ENCODE measurements around the gene PIERCE2. TPM values are rescaled to one million over a fixed set of nuclear protein-coding genes. Genes with fewer than 3 reads are reported as not detected.
"Not testable (repeated sequence)": the region's sequence is repeated elsewhere in the genome, so short reads cannot be mapped to it uniquely, and the experiment has no call there.

Gene PIERCE2
- total RNA-seq, 2 donors from 2014 or later = not detected

DNA sequence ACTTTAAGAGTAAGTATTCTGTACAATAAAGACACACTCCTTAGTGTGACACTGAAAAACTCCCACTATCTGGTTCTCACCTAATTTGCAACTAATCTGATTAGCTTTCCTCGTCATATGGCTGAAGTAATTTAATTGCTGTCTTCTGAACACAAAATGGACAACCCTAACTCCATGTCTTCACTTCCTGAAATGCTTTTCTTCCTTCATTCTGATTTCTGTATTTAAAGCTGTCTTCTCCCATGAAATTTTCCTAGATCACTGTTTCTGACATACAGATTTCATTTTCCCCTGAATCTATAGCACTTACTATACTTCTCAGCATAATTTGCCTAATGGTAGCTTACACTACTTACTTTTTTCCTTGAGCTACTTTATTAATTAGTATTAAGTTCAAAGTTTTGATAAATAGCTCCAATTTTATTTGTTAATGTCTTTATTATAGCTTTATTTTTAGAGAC, 6.5 kb upstream of the PIERCE2 start:
- DNase-seq (ENCODE audit: low spot score) (no peak), ATAC-seq (no peak)
- peak overlapping the region; percentile 5 for H3K4me3 Mint-ChIP-seq
- H3K9me3 Mint-ChIP-seq = no peaks in the 10 kb centered on the region
- no peaks in the 10 kb centered on the region for H3K27me3 Mint-ChIP-seq
- peak overlapping the region; percentile 71 to 91 for H3K27ac Mint-ChIP-seq
- peaks cover 29 to 48% of the 10 kb centered on the region in 2 donors for H3K4me1 Mint-ChIP-seq (ENCODE audit: low read depth in 2 of 2)
- no peaks in the 10 kb centered on the region for H3K36me3 Mint-ChIP-seq

DNA sequence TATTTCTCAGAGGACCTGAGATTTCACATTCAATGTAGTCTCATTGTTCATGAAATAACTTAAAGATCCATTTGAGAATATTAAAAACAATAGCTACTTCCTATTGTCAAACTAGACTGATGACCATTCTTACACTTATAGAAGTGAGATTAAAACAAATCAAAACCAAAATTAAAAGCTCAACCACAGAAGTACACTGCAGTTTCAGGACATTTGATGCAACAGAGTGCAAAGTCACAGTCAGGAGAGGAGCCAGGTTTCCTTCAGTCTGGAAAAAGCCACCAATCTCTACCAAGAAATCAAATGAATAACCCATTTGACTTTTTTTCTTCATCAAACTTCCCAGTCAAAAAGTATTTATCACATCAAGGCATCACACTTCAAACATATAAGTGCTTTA, 5.6 kb upstream of the PIERCE2 start:
- peak overlapping the region; percentile 62 for H3K4me3 Mint-ChIP-seq
- no peaks in the 10 kb centered on the region for H3K36me3 Mint-ChIP-seq
- no peak for DNase-seq (ENCODE audit: low spot score)
- ATAC-seq = no peak
- H3K27ac Mint-ChIP-seq = peak overlapping the region; percentile 71 to 91
- no peaks in the 10 kb centered on the region for H3K9me3 Mint-ChIP-seq
- no peaks in the 10 kb centered on the region for H3K27me3 Mint-ChIP-seq
- H3K4me1 Mint-ChIP-seq (ENCODE audit: low read depth in 2 of 2) = peaks cover 31 to 56% of the 10 kb centered on the region in 2 donors

DNA sequence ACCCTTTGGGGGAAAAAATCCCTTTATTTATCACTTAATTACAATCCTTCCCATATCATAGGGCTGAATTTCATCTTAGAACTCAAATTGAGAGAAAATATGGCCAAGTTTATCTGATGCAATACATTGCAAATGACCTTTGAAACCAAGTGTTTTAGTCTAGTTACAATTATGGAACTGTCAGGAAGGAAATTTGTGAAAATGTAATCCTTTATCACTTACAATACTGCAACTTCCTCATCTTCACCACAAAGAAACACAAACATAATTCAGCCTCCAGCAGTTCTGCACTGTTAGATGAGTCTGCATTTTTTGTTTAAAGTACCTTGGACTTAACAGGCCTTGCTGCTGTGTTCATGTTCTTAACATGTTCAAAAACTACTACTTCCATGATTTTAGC, 4.8 kb upstream of the PIERCE2 start:
- ATAC-seq = no peak
- Mint-ChIP-seq H3K36me3 (no peaks in the 10 kb centered on the region), H3K4me1 (ENCODE audit: low read depth in 2 of 2) (peaks cover 33 to 52% of the 10 kb centered on the region in 2 donors), H3K27ac (peak overlapping the region; percentile 71 to 91), H3K27me3 (no peaks in the 10 kb centered on the region), H3K4me3 (peak overlapping the region; percentile 62), H3K9me3 (no peaks in the 10 kb centered on the region)
- DNase-seq (ENCODE audit: low spot score) = no peak

DNA sequence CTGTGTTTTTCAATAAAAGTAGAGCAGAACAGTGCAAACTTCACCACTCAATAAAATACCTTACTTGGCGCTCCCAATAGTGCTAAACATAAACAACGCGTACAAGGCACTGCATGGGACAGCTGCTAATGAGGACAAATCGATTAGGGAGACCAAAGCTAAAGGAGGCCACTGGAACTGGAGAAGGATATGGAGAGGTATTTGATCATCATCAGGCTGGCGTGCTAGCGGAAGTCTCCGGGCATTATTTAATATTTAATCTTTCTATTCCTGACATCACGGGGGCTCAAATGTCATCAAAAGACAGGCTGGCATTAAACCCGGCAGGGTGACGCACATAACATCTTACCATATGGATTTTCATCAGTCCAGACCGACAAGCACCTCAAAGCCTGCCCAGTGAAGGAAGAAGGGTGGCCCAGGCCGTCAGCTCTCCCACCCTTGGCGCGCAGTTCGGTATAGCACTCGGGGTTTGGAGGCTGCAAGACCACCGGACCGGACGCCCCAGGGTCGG, 740 bp upstream of the PIERCE2 start:
- H3K4me3 Mint-ChIP-seq = peak overlapping the region; percentile 93
- H3K36me3 Mint-ChIP-seq = no peaks in the 10 kb centered on the region
- H3K4me1 Mint-ChIP-seq (ENCODE audit: low read depth in 2 of 2) = peaks cover 19 to 33% of the 10 kb centered on the region in 2 donors
- no peaks in the 10 kb centered on the region for H3K9me3 Mint-ChIP-seq
- peak overlapping the region; percentile 83 to 92 for H3K27ac Mint-ChIP-seq
- DNase-seq (ENCODE audit: low spot score) (no peak), ATAC-seq (no peak)
- H3K27me3 Mint-ChIP-seq = no peaks in the 10 kb centered on the region

DNA sequence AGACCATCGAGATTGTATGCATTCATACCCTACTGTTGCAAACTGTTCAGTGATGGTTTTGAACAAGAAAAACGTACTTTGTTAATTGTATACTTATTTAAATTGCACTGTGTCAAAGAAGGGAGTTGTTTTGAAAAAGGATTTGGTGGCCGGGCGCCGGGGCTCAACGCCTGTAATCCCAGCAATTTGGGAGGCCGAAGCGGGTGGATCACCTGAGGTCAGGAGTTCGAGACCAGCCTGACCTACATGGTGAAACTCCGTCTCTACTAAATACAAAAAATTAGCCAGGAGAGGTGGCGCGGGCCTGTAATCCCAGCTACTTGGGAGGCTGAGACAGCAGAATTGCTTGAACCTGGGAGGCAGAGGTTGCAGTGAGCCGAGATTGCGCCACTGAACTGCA, 681 bp downstream of the PIERCE2 start:
- H3K9me3 Mint-ChIP-seq; ATAC-seq; DNase-seq (ENCODE audit: low spot score); H3K36me3 Mint-ChIP-seq; H3K27me3 Mint-ChIP-seq: not testable (repeated sequence)
- Mint-ChIP-seq H3K27ac (peak overlapping the region; percentile 83 to 92), H3K4me1 (ENCODE audit: low read depth in 2 of 2) (peaks cover 9 to 19% of the 10 kb centered on the region in 2 donors), H3K4me3 (peak overlapping the region; percentile 93)

DNA sequence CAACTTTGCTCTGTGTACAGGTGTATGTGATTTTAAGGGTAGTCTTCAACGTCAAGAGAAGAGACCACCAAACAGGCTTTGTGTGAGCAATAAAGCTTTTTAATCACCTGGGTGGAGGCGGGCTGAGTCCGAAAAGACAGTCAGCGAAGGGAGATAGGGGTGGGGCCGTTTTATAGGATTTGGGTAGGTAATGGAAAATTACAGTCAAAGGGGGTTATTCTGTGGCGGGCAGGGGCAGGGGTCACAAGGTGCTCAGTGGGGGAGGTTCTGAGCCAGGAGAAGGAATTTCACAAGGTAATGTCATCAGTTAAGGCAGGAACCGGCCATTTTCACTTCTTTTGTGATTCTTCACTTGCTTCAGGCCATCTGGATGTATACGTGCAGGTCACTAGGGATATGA, 9.4 kb downstream of the PIERCE2 start:
- not testable (repeated sequence) for H3K36me3 Mint-ChIP-seq

DNA sequence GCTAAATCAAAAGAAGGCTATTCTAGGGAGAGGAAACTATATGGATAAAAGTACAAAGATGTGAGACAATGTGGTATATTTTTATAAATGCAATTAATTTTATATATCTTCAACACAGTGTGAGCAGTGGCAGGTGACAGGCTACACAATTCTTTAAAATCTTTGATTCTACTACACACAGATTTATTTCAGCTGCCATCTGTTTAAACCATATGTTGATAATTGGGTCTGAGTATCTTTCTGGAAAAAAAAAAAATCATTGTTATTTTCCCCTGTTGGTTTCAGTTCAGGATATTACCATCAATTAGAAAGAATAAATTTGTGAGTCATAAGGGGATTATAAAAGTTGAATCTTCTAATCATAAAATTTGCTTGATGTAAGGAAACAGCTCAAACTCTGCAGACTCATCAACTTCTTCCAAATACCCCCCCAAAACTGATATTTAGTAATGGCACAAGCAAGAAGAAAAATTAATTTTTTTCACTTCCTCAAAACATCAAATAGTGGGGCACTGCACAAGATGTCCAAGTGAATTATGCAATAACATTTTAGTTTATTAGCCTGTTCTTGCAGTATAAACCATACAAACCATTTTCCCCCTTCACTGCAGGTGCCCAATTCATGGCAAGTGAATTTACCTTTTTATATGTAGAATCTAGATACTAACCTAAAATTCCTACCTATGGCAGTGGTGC, 12.0 kb downstream of the PIERCE2 start:
- H3K4me3 Mint-ChIP-seq = no peak overlapping the region
- ATAC-seq (no peak), DNase-seq (ENCODE audit: low spot score) (no peak)
- no peaks in the 10 kb centered on the region for H3K36me3 Mint-ChIP-seq
- H3K9me3 Mint-ChIP-seq = no peaks in the 10 kb centered on the region
- no peak overlapping the region for H3K27ac Mint-ChIP-seq
- no peaks in the 10 kb centered on the region for H3K4me1 Mint-ChIP-seq (ENCODE audit: low read depth in 2 of 2)
- no peaks in the 10 kb centered on the region for H3K27me3 Mint-ChIP-seq

More for the DNA sequence above, 9.4 kb downstream of the PIERCE2 start:
- not testable (repeated sequence) for H3K4me3 Mint-ChIP-seq; ATAC-seq; H3K9me3 Mint-ChIP-seq; H3K27ac Mint-ChIP-seq; DNase-seq (ENCODE audit: low spot score); H3K4me1 Mint-ChIP-seq (ENCODE audit: low read depth in 2 of 2); H3K27me3 Mint-ChIP-seq

DNA sequence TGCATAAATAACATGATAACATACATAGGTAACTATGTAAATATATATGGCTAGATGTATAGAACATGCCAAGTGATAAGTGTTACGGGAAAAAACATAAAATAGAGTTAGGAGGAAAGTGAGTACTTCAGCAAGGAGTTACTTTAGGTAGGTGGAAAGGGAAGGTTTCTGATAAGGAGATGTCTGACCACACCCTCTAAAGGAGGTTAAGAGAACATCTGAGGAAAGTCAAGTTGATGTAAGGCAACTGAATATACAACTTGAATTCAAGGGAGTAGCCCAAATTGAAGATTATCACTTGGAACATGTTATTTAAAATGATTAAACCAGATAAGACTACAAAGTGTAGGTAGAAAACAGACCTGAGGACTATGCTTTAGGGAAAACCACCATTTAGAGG, 13.8 kb downstream of the PIERCE2 start:
- DNase-seq (ENCODE audit: low spot score) (no peak), ATAC-seq (no peak)
- Mint-ChIP-seq H3K4me1 (ENCODE audit: low read depth in 2 of 2) (no peaks in the 10 kb centered on the region), H3K27ac (no peak overlapping the region), H3K27me3 (no peaks in the 10 kb centered on the region), H3K4me3 (no peak overlapping the region), H3K9me3 (no peaks in the 10 kb centered on the region), H3K36me3 (no peaks in the 10 kb centered on the region)

DNA sequence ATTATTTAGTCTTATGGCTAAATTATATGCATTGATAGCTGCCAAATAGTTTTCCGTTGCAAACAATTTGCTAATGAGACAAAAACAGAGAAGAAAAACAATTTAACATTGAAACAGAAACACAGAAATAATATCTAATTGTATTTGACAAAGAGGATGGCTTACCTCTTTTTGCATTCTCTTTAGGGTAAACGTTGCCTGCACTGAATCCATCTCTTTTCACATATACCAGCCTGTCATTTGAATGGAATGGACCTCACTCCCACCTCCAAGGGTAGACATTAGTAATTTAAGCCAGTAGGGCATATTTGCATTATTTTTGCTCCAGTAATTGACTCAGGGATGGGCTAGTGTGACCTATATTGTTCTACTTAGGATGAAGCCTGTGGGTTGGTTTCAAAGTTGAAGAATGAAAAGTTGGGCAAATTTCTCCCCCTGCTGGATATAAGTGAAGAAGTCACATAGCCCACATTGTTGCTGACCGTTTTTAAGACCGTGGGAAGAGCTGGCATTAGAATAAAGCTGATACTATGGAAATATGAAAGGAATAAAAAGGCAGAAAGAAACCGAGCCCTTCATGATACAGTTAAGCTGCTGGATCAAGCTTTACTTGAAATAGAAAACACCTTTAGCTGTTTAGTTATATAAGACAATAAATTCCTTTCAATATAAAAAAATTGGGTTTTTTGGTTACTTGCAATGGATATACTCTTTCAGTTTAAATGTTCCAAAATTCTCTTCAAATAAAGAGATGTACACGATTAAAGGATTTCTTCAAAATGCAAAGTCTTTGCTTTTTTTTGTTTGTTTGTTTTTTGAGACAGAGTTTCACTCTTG, 26.9 kb downstream of the PIERCE2 start:
- Mint-ChIP-seq H3K4me1 (ENCODE audit: low read depth in 2 of 2) (peaks cover 5 to 6% of the 10 kb centered on the region in 2 donors), H3K4me3 (no peak overlapping the region), H3K36me3 (no peaks in the 10 kb centered on the region), H3K9me3 (no peaks in the 10 kb centered on the region), H3K27ac (no peak overlapping the region), H3K27me3 (peaks cover 6 to 9% of the 10 kb centered on the region in 2 donors)
- ATAC-seq = peak in 1 of 2 donors; percentile 55
- no peak for DNase-seq (ENCODE audit: low spot score)

DNA sequence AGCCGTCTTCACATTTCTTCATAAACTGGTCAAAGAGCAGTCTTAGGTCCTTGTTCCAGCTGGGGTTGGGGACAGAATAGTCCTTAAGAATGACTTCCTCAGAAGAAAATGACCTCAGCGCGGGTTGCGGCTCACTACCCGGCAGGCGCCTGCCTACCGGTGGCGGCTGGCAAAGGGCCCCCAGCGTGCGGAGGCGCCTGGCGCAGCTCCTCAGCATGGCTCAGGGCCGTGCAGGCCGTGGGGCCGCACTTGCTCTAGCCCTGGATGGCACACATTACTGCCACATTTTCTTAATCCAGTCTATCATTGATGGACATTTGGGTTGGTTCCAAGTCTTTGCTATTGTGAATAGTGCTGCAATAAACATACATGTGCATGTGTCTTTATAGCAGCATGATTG, 34.8 kb downstream of the PIERCE2 start:
- not testable (repeated sequence) for H3K4me3 Mint-ChIP-seq; ATAC-seq; H3K27ac Mint-ChIP-seq; DNase-seq (ENCODE audit: low spot score); H3K36me3 Mint-ChIP-seq; H3K9me3 Mint-ChIP-seq; H3K27me3 Mint-ChIP-seq; H3K4me1 Mint-ChIP-seq (ENCODE audit: low read depth in 2 of 2)

DNA sequence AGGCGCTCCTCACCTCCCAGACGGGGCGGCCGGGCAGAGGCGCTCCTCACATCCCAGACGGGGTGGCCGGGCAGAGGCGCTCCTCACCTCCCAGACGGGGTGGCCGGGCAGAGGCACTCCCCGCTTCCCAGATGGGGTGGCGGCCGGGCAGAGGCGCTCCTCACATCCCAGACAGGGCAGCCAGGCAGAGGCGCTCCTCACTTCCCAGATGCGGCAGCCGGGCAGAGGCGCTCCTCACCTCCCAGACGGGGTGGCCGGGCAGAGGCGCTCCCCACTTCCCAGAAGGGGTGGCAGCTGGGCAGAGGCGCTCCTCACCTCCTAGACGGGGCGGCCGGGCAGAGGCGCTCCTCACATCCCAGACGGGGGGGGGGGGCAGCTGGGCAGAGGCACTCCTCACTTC, 37.6 kb downstream of the PIERCE2 start:
- not testable (repeated sequence) for H3K27me3 Mint-ChIP-seq, H3K36me3 Mint-ChIP-seq

DNA sequence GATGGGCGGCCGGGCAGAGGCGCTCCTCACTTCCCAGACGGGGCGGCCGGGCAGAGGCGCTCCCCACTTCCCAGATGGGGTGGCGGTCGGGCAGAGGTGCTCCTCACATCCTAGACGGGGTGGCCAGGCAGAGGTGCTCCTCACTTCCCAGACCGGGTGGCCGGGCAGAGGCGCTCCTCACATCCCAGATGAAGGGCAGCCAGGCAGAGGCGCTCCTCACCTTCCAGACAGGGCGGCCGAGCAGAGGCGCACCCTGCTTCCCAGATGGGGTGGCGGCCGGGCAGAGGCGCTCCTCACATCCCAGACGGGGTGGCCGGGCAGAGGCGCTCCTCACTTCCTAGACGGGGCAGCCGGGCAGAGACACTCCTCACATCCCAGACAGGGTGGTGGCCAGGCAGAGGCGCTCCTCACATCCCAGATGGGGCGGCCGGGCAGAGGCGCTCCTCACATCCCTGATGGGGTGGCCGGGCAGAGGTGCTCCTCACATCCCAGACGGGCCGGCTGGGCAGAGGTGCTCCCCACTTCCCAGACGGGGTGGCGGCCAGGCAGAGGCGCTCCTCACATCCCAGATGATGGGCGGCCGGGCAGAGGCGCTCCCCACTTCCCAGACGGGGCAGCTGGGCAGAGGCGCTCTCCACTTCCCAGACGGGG, 38.2 kb downstream of the PIERCE2 start:
- H3K4me3 Mint-ChIP-seq; H3K9me3 Mint-ChIP-seq; H3K36me3 Mint-ChIP-seq; H3K27ac Mint-ChIP-seq; DNase-seq (ENCODE audit: low spot score); H3K4me1 Mint-ChIP-seq (ENCODE audit: low read depth in 2 of 2); ATAC-seq; H3K27me3 Mint-ChIP-seq: not testable (repeated sequence)

More for the DNA sequence above, 37.6 kb downstream of the PIERCE2 start:
- ATAC-seq; H3K4me3 Mint-ChIP-seq; H3K9me3 Mint-ChIP-seq; DNase-seq (ENCODE audit: low spot score); H3K27ac Mint-ChIP-seq; H3K4me1 Mint-ChIP-seq (ENCODE audit: low read depth in 2 of 2): not testable (repeated sequence)

DNA sequence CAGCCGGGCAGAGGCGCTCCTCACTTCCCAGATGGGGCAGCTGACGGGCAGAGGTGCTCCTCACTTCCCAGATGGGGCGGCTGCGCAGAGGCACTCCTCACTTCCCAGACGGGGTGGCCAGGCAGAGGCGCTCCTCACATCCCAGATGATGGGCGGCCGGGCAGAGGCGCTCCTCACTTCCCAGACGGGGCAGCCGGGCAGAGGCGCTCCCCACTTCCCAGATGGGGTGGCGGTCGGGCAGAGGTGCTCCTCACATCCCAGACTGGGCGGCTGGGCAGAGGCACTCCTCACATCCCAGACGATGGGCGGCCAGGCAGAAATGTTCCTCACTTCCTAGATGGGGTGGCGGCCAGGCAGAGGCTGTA, 38.7 kb downstream of the PIERCE2 start:
- not testable (repeated sequence) for H3K36me3 Mint-ChIP-seq; DNase-seq (ENCODE audit: low spot score); H3K9me3 Mint-ChIP-seq

More for the DNA sequence above, 38.7 kb downstream of the PIERCE2 start:
- ATAC-seq; H3K27ac Mint-ChIP-seq; H3K27me3 Mint-ChIP-seq; H3K4me3 Mint-ChIP-seq; H3K4me1 Mint-ChIP-seq (ENCODE audit: low read depth in 2 of 2): not testable (repeated sequence)
